K562 (cell line): ENCODE measurements around the gene TOR1AIP1. TPM values are rescaled to one million over a fixed set of nuclear protein-coding genes. Genes with fewer than 3 reads are reported as not detected.

Source experiments
- ADNP ChIP-seq: fragments of 200-800 bp; sonication (Bioruptor generic); IDR thresholded peaks from 2 replicates; pipeline ENCODE4 v1.6.1; 2016; ENCODE audit warnings: missing genetic modification characterization, missing compliant biosample characterization
- AFF1 ChIP-seq, 2 experiments: fragments of 450-650 bp; IDR thresholded peaks; 2 replicates each; pipeline ENCODE4 v1.6.1; 2018; ENCODE audit warnings: mild to moderate bottlenecking in 2 of 2, low read depth in 1 of 2; ENCODE audit not compliant: partially characterized antibody in 2 of 2
- ARID2 ChIP-seq: fragments of 450-650 bp; IDR thresholded peaks from 2 replicates; pipeline ENCODE4 v1.6.1; 2017; ENCODE audit warnings: antibody characterized with exemption, mild to moderate bottlenecking
- ARNT ChIP-seq, 2 experiments: fragments of 450-650 bp; IDR thresholded peaks; 2 replicates each; pipeline ENCODE4 v1.6.1; 2016; ENCODE audit warnings: mild to moderate bottlenecking in 1 of 2
- CTBP1 ChIP-seq: fragments of 450-650 bp; IDR thresholded peaks from 2 replicates; pipeline ENCODE4 v1.6.1; 2016; ENCODE audit warnings: borderline replicate concordance
- ELF1 ChIP-seq: fragments of 200-800 bp; sonication (Bioruptor generic); IDR thresholded peaks from 2 replicates; pipeline ENCODE4 v1.6.1; 2016; ENCODE audit warnings: missing genetic modification characterization, missing compliant biosample characterization
- ID3 ChIP-seq, 2 experiments: fragments of 250-450 bp in 1 of 2; fragments of 450-650 bp in 1 of 2; sonication (Bioruptor Pico) in 1 of 2; IDR thresholded peaks; 2 replicates each; pipeline versions ENCODE4 v1.6.1 to v1.8.0; 2016 to 2021; ENCODE audit warnings: mild to moderate bottlenecking in 2 of 2, moderate library complexity in 2 of 2, missing compliant biosample characterization in 1 of 2, missing genetic modification characterization in 1 of 2
- MAFK ChIP-seq: IDR thresholded peaks from 2 replicates; pipeline ENCODE4 v1.6.1; 2011; ENCODE audit warnings: low read length, improper control_type of control experiment
- MAZ ChIP-seq, 2 experiments: fragments of 450-650 bp in 1 of 2; sonication (generic) in 1 of 2; formaldehyde crosslinking; IDR thresholded peaks in 1 of 2; conservative IDR thresholded peaks in 1 of 2; 2 replicates each; pipeline versions ENCODE4 v1.4.0 to v1.5.0; 2020; ENCODE audit warnings: mild to moderate bottlenecking in 1 of 2, missing genetic modification reagents in 1 of 2
- MEF2D ChIP-seq: conservative IDR thresholded peaks from 2 replicates; pipeline ENCODE4 v1.6.1; 2016; ENCODE audit warnings: low read depth, missing genetic modification characterization, missing compliant biosample characterization
- MTA1 ChIP-seq: fragments of 450-650 bp; IDR thresholded peaks from 2 replicates; pipeline ENCODE4 v1.6.1; 2017; ENCODE audit warnings: borderline replicate concordance
- NELFE ChIP-seq: IDR thresholded peaks from 2 replicates; pipeline ENCODE4 v1.6.1; 2011; ENCODE audit warnings: mild to moderate bottlenecking; ENCODE audit not compliant: insufficient read depth, insufficient read length
- PBX2 ChIP-seq, 2 experiments: IDR thresholded peaks in 1 of 2; conservative IDR thresholded peaks in 1 of 2; 2 replicates each; pipeline ENCODE4 v1.6.1; 2016; ENCODE audit warnings: low read depth in 2 of 2, mild to moderate bottlenecking in 1 of 2, missing compliant biosample characterization in 1 of 2, missing genetic modification characterization in 1 of 2, moderate library complexity in 1 of 2
- STAT5A ChIP-seq: IDR thresholded peaks from 2 replicates; pipeline ENCODE4 v1.6.1; 2012; ENCODE audit warnings: low read length, inconsistent platforms, borderline replicate concordance
- TGIF2 ChIP-seq: sonication (generic); formaldehyde crosslinking; IDR thresholded peaks from 2 replicates; pipeline ENCODE4 v1.8.1; 2022; ENCODE audit warnings: mild to moderate bottlenecking, missing genetic modification reagents, moderate library complexity
- ZNF354B ChIP-seq: fragments of 250-450 bp; sonication (Bioruptor Pico); IDR thresholded peaks from 2 replicates; pipeline ENCODE4 v1.4.0; 2020
- ZNF584 ChIP-seq: fragments of 200-800 bp; sonication (Bioruptor generic); IDR thresholded peaks from 2 replicates; pipeline ENCODE4 v1.6.1; 2016; ENCODE audit warnings: low read depth, mild to moderate bottlenecking, missing genetic modification characterization, missing compliant biosample characterization
- ZNF644 ChIP-seq: fragments of 200-800 bp; sonication (Bioruptor generic); IDR thresholded peaks from 2 replicates; pipeline ENCODE4 v1.6.1; 2016; ENCODE audit warnings: low read depth, missing genetic modification characterization, missing compliant biosample characterization
- polyA plus RNA-seq, 8 experiments: library from polyadenylated mRNA; depleted of rRNA in 4 of 8; stranded (reverse) in 5 of 8; unstranded in 3 of 8; fragments of >200 nt; fragmentation: Nextera tagmentation in 2 of 8; fragmentation: Illumina TruSeq in 1 of 8; extraction: Ambion mirVana in 2 of 8; extraction: Trizol in 1 of 8; gene quantifications; 2 replicates each; pipeline versions ENCODE4 v1.2.1 to v1.2.3, GENCODE V29; 2011 to 2014; ENCODE audit warnings: inconsistent platforms in 1 of 8, missing spikeins in 1 of 8
- total RNA-seq, 7 experiments: library from RNA; depleted of rRNA in 6 of 7; stranded (reverse); fragments of >200 nt in 6 of 7; fragmentation: Illumina TruSeq in 2 of 7; extraction: Trizol in 2 of 7; gene quantifications; 2 replicates each; pipeline versions ENCODE4 v1.2.1 to v1.2.3, GENCODE V29; 2011 to 2021; ENCODE audit warnings: low replicate concordance in 1 of 7
- TF ChIP-seq, protein P1 (sequence below): fragments of 450-650 bp; IDR thresholded peaks from 2 replicates; pipeline ENCODE4 v1.6.1; 2016; ENCODE audit warnings: missing biosample characterization, missing genetic modification characterization

The TOR1AIP1 gene
- total and polyA plus RNA-seq, 9 of the 15 experiments (the other 6 are each of a cell fraction or from before 2014, with no cell fraction given): 18.1 to 46.9 (median 35.5) TPM

- TF ChIP-seq PBX2 (CRISPR knock-in tag; IDR thresholded peaks at IDR 0.05; ENCODE audit: low read depth): no peak
- no peak for TF ChIP-seq PBX2 (tag; conservative IDR thresholded peaks at IDR 0.05; ENCODE audit: low read depth)
- TF ChIP-seq CTBP1: peak; percentile 94
- TF ChIP-seq STAT5A: peak; percentile 80
- TF ChIP-seq MAFK: peak; percentile 47; the same call in 1 of the 2 replicates
- no peak for TF ChIP-seq ADNP (tag)
- TF ChIP-seq MEF2D (tag): peak; percentile 70
- TF ChIP-seq ZNF584: no peak
- TF ChIP-seq MAZ (CRISPR knock-in tag; conservative IDR thresholded peaks at IDR 0.05 in 1 of 2, IDR thresholded peaks at IDR 0.05 in 1 of 2): peak; percentile 99
- peak; percentile 96 to 97 for TF ChIP-seq ARNT (IDR thresholded peaks at IDR 0.05)
- no peak; the same call in 1 of the 2 replicates for TF ChIP-seq TGIF2
- TF ChIP-seq, protein P1, sequence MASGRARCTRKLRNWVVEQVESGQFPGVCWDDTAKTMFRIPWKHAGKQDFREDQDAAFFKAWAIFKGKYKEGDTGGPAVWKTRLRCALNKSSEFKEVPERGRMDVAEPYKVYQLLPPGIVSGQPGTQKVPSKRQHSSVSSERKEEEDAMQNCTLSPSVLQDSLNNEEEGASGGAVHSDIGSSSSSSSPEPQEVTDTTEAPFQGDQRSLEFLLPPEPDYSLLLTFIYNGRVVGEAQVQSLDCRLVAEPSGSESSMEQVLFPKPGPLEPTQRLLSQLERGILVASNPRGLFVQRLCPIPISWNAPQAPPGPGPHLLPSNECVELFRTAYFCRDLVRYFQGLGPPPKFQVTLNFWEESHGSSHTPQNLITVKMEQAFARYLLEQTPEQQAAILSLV (tag): peak; percentile 65; the same call in 1 of the 2 replicates
- TF ChIP-seq NELFE: no peak
- TF ChIP-seq ELF1 (tag): peak; percentile 98
- no peak for TF ChIP-seq ID3 (CRISPR knock-in tag; IDR thresholded peaks at IDR 0.05)
- TF ChIP-seq ID3 (tag; IDR thresholded peaks at IDR 0.05): peak; percentile 76
- peak; percentile 94 for TF ChIP-seq MTA1
- peak; percentile 68 to 85 for TF ChIP-seq AFF1 (IDR thresholded peaks at IDR 0.05; ENCODE audit: low read depth in 1 of 2, partially characterized antibody in 2 of 2)
- no peak for TF ChIP-seq ARID2
- TF ChIP-seq ZNF644 (tag): no peak
- TF ChIP-seq ZNF354B: peak; percentile 64
Measured at GRCh38 chr1:179882253-179883039, at the start of gene TOR1AIP1 (continued).
